ENCODE measurements around the gene VPS33A. TPM values are rescaled to one million over a fixed set of nuclear protein-coding genes. Genes with fewer than 3 reads are reported as not detected.

VPS33A gene
- total RNA-seq, 1 experiment from 2014 or later: 37.6 TPM

DNA sequence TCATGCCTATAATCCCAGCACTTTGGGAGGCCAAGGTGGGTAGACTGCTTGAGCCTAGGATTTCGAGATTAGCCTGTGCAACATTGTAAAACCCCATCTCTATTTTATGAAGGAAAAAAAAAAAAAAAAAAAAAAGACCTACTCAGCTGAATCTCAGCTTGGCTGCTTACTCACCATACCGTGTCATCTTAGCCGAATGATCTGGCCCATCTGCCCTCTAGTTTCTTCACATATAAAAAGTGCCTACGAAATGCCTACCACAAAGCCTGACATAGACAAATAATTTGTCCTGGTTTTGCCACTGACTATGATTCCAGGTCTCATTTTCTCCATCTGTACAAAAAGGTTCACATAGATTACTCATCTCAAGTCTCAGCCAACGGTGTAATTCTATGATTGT lies 50.5 kb downstream of the VPS33A start:
- H3K36me3 Mint-ChIP-seq: peaks cover 59% of the 10 kb centered on the region
- CTCF ChIA-PET: interaction anchor here (0.6 kb wide), 1 partner anchor 56 kb away, joined by 3 read pairs; no protein-coding TSS in a partner anchor

More for the DNA sequence above, 50.5 kb downstream of the VPS33A start:
- no peaks in the 10 kb centered on the region for H3K4me1 Mint-ChIP-seq
- TF ChIP-seq, protein P1, sequence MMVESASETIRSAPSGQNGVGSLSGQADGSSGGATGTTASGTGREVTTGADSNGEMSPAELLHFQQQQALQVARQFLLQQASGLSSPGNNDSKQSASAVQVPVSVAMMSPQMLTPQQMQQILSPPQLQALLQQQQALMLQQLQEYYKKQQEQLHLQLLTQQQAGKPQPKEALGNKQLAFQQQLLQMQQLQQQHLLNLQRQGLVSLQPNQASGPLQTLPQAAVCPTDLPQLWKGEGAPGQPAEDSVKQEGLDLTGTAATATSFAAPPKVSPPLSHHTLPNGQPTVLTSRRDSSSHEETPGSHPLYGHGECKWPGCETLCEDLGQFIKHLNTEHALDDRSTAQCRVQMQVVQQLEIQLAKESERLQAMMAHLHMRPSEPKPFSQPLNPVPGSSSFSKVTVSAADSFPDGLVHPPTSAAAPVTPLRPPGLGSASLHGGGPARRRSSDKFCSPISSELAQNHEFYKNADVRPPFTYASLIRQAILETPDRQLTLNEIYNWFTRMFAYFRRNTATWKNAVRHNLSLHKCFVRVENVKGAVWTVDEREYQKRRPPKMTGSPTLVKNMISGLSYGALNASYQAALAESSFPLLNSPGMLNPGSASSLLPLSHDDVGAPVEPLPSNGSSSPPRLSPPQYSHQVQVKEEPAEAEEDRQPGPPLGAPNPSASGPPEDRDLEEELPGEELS (CRISPR knock-in tag; IDR thresholded peaks at IDR 0.05): no peak
- TF ChIP-seq JUN (CRISPR knock-in tag; IDR thresholded peaks at IDR 0.05) (no peak), CTCF (IDR thresholded peaks at IDR 0.05) (no peak), NFATC4 (CRISPR knock-in tag; IDR thresholded peaks at IDR 0.05) (no peak), ZNF396 (CRISPR knock-in tag; IDR thresholded peaks at IDR 0.05; ENCODE audit: borderline replicate concordance) (no peak), GTF2I (CRISPR knock-in tag; conservative IDR thresholded peaks at IDR 0.05) (no peak), ATF2 (CRISPR knock-in tag; IDR thresholded peaks at IDR 0.05; ENCODE audit: borderline replicate concordance, low read depth) (no peak), PRRX2 (CRISPR knock-in tag; IDR thresholded peaks at IDR 0.05) (no peak), SMAD4 (CRISPR knock-in tag; IDR thresholded peaks at IDR 0.05) (no peak), E2F4 (CRISPR knock-in tag; IDR thresholded peaks at IDR 0.05; ENCODE audit: borderline replicate concordance, low read depth) (no peak), ATF3 (CRISPR knock-in tag; conservative IDR thresholded peaks at IDR 0.05) (no peak), NFE2L1 (CRISPR knock-in tag; IDR thresholded peaks at IDR 0.05) (no peak)
- TF ChIP-seq, protein P2, sequence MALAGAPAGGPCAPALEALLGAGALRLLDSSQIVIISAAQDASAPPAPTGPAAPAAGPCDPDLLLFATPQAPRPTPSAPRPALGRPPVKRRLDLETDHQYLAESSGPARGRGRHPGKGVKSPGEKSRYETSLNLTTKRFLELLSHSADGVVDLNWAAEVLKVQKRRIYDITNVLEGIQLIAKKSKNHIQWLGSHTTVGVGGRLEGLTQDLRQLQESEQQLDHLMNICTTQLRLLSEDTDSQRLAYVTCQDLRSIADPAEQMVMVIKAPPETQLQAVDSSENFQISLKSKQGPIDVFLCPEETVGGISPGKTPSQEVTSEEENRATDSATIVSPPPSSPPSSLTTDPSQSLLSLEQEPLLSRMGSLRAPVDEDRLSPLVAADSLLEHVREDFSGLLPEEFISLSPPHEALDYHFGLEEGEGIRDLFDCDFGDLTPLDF (CRISPR knock-in tag; IDR thresholded peaks at IDR 0.05): no peak
- POLR2A ChIA-PET: no interaction called here
- H3K27ac Mint-ChIP-seq: no peak overlapping the region
- H3K27me3 Mint-ChIP-seq (ENCODE audit: low read depth): no peaks in the 10 kb centered on the region
- no peak overlapping the region for H3K4me3 Mint-ChIP-seq
- no peaks in the 10 kb centered on the region for H3K9me3 Mint-ChIP-seq
- DNase-seq (ENCODE audit: low spot score) (no peak), ATAC-seq (no peak)
